T-helper 17 cell (primary cell): ENCODE data around the gene STK32B. TPM values are rescaled to one million over a fixed set of nuclear protein-coding genes. Genes with fewer than 3 reads are reported as not detected.
"Not testable (repeated sequence)": the region's sequence is repeated elsewhere in the genome, so short reads cannot be mapped to it uniquely, and the experiment has no call there.

Experiments used
- ATAC-seq: fragments of 150-1000 bp; cut with Tn5 transposase; 2 replicates; pipeline ENCODE4 v1.10.0; 2021; ENCODE audit warnings: mild to moderate bottlenecking, moderate library complexity
- DNase-seq, 3 donors: peaks; one replicate each; pipeline versions ENCODE4 v3.0.0 to v3.0.0-alpha.2; 2020 to 2021
- H3K9me3 ChIP-seq: one replicate; pipeline ENCODE4 v1.7.0; 2013; ENCODE audit warnings: low read length, mild to moderate bottlenecking; ENCODE audit not compliant: control insufficient read depth, poor library complexity, severe bottlenecking
- H3K27ac Mint-ChIP-seq: one replicate; pipeline ENCODE4 v1.8.0; 2022; ENCODE audit warnings: mild to moderate bottlenecking, moderate library complexity, mixed read lengths
- H3K27me3 Mint-ChIP-seq: one replicate; pipeline ENCODE4 v1.8.0; 2022; ENCODE audit warnings: mixed read lengths
- H3K36me3 Mint-ChIP-seq: one replicate; pipeline ENCODE4 v1.8.0; 2022; ENCODE audit warnings: low read depth, mixed read lengths
- H3K4me1 Mint-ChIP-seq: one replicate; pipeline ENCODE4 v1.8.0; 2022; ENCODE audit warnings: mild to moderate bottlenecking, mixed read lengths
- H3K4me3 Mint-ChIP-seq: one replicate; pipeline ENCODE4 v1.8.0; 2022; ENCODE audit warnings: mild to moderate bottlenecking, moderate library complexity, mixed read lengths
- total RNA-seq, 4 donors: library from RNA in 2 of 4; stranded (reverse) in 2 of 4; gene quantifications; one replicate each; pipeline ENCODE4 v1.2.3 and lab custom pipeline; 2022 to 2026

Gene STK32B
- total RNA-seq, 2 donors from 2014 or later = 0.12 TPM; not detected in 1

GRCh38 chr4:5166377-5166776 lies 115.1 kb downstream of the STK32B start:
- H3K4me1 Mint-ChIP-seq = no peaks in the 10 kb centered on the region
- H3K4me3 Mint-ChIP-seq = no peak overlapping the region
- H3K27ac Mint-ChIP-seq = no peak overlapping the region
- no peaks in the 10 kb centered on the region for H3K36me3 Mint-ChIP-seq
- H3K9me3 ChIP-seq = no peaks in the 10 kb centered on the region
- ATAC-seq (no peak), DNase-seq (no peak)
- H3K27me3 Mint-ChIP-seq = peaks cover 7% of the 10 kb centered on the region

- H3K4me3 Mint-ChIP-seq = no peak overlapping the region
- DNase-seq (no peak), ATAC-seq (no peak)
- H3K4me1 Mint-ChIP-seq = no peaks in the 10 kb centered on the region
- H3K36me3 Mint-ChIP-seq = no peaks in the 10 kb centered on the region
- H3K27ac Mint-ChIP-seq = no peak overlapping the region
- no peaks in the 10 kb centered on the region for H3K27me3 Mint-ChIP-seq
- H3K9me3 ChIP-seq = no peaks in the 10 kb centered on the region
Observed at GRCh38 chr4:5168891-5169290, 117.6 kb downstream of the STK32B start.

- DNase-seq, H3K4me1 Mint-ChIP-seq, H3K36me3 Mint-ChIP-seq, H3K27ac Mint-ChIP-seq, H3K9me3 ChIP-seq, ATAC-seq, H3K4me3 Mint-ChIP-seq: not testable (repeated sequence)
- peaks cover 26% of the 10 kb centered on the region for H3K27me3 Mint-ChIP-seq
Observed at GRCh38 chr4:5175836-5176235, 124.6 kb downstream of the STK32B start.

GRCh38 chr4:5184606-5185005 lies 133.3 kb downstream of the STK32B start:
- DNase-seq (no peak), ATAC-seq (no peak)
- no peak overlapping the region for H3K27ac Mint-ChIP-seq
- peaks cover 47% of the 10 kb centered on the region for H3K27me3 Mint-ChIP-seq
- no peaks in the 10 kb centered on the region for H3K4me1 Mint-ChIP-seq
- no peak overlapping the region for H3K4me3 Mint-ChIP-seq
- H3K36me3 Mint-ChIP-seq = no peaks in the 10 kb centered on the region
- no peaks in the 10 kb centered on the region for H3K9me3 ChIP-seq

GRCh38 chr4:5185551-5185950 lies 134.3 kb downstream of the STK32B start:
- Mint-ChIP-seq H3K27ac (no peak overlapping the region), H3K4me3 (no peak overlapping the region), H3K36me3 (no peaks in the 10 kb centered on the region), H3K4me1 (no peaks in the 10 kb centered on the region), H3K27me3 (peaks cover 42% of the 10 kb centered on the region)
- DNase-seq (no peak), ATAC-seq (no peak)
- no peaks in the 10 kb centered on the region for H3K9me3 ChIP-seq

GRCh38 chr4:5186271-5187064 lies 135.2 kb downstream of the STK32B start:
- Mint-ChIP-seq H3K27me3 (peaks cover 37% of the 10 kb centered on the region), H3K4me3 (no peak overlapping the region), H3K36me3 (no peaks in the 10 kb centered on the region), H3K4me1 (no peaks in the 10 kb centered on the region), H3K27ac (no peak overlapping the region)
- ATAC-seq = no peak
- DNase-seq = no peak
- no peaks in the 10 kb centered on the region for H3K9me3 ChIP-seq

GRCh38 chr4:5188130-5188529 lies 136.8 kb downstream of the STK32B start:
- no peaks in the 10 kb centered on the region for H3K36me3 Mint-ChIP-seq
- no peaks in the 10 kb centered on the region for H3K9me3 ChIP-seq
- ATAC-seq (no peak), DNase-seq (no peak)
- no peak overlapping the region for H3K27ac Mint-ChIP-seq
- no peak overlapping the region for H3K4me3 Mint-ChIP-seq
- H3K27me3 Mint-ChIP-seq = peaks cover 28% of the 10 kb centered on the region
- no peaks in the 10 kb centered on the region for H3K4me1 Mint-ChIP-seq

GRCh38 chr4:5191831-5192230 lies 140.6 kb downstream of the STK32B start:
- no peak overlapping the region for H3K27ac Mint-ChIP-seq
- H3K27me3 Mint-ChIP-seq = peaks cover 6% of the 10 kb centered on the region
- H3K4me3 Mint-ChIP-seq = no peak overlapping the region
- ATAC-seq (no peak), DNase-seq (no peak)
- no peaks in the 10 kb centered on the region for H3K9me3 ChIP-seq
- H3K36me3 Mint-ChIP-seq = no peaks in the 10 kb centered on the region
- H3K4me1 Mint-ChIP-seq = no peaks in the 10 kb centered on the region

GRCh38 chr4:5192271-5192670 lies 141.0 kb downstream of the STK32B start:
- H3K27ac Mint-ChIP-seq = no peak overlapping the region
- H3K4me3 Mint-ChIP-seq = no peak overlapping the region
- DNase-seq = no peak
- H3K27me3 Mint-ChIP-seq = peaks cover 1% of the 10 kb centered on the region
- H3K9me3 ChIP-seq = no peaks in the 10 kb centered on the region
- no peaks in the 10 kb centered on the region for H3K36me3 Mint-ChIP-seq
- no peak for ATAC-seq
- no peaks in the 10 kb centered on the region for H3K4me1 Mint-ChIP-seq

- H3K27ac Mint-ChIP-seq = no peak overlapping the region
- H3K4me1 Mint-ChIP-seq = no peaks in the 10 kb centered on the region
- no peak overlapping the region for H3K4me3 Mint-ChIP-seq
- ATAC-seq = no peak
- H3K9me3 ChIP-seq = no peaks in the 10 kb centered on the region
- H3K27me3 Mint-ChIP-seq = no peaks in the 10 kb centered on the region
- no peak for DNase-seq
- no peaks in the 10 kb centered on the region for H3K36me3 Mint-ChIP-seq
Observed at GRCh38 chr4:5192678-5193077, 141.4 kb downstream of the STK32B start.

GRCh38 chr4:5198656-5199541 lies 147.6 kb downstream of the STK32B start:
- H3K36me3 Mint-ChIP-seq = no peaks in the 10 kb centered on the region
- H3K27ac Mint-ChIP-seq = no peak overlapping the region
- no peak for ATAC-seq
- no peaks in the 10 kb centered on the region for H3K9me3 ChIP-seq
- no peak overlapping the region for H3K4me3 Mint-ChIP-seq
- no peak for DNase-seq
- no peaks in the 10 kb centered on the region for H3K4me1 Mint-ChIP-seq
- peaks cover 4% of the 10 kb centered on the region for H3K27me3 Mint-ChIP-seq

- Mint-ChIP-seq H3K27me3 (peaks cover 4% of the 10 kb centered on the region), H3K36me3 (no peaks in the 10 kb centered on the region), H3K27ac (no peak overlapping the region), H3K4me1 (no peaks in the 10 kb centered on the region), H3K4me3 (no peak overlapping the region)
- H3K9me3 ChIP-seq = no peaks in the 10 kb centered on the region
- DNase-seq = no peak
- ATAC-seq = no peak
Observed at GRCh38 chr4:5199912-5200311, 148.6 kb downstream of the STK32B start.

- no peak overlapping the region for H3K4me3 Mint-ChIP-seq
- DNase-seq (no peak), ATAC-seq (no peak)
- no peak overlapping the region for H3K27ac Mint-ChIP-seq
- H3K36me3 Mint-ChIP-seq = no peaks in the 10 kb centered on the region
- no peaks in the 10 kb centered on the region for H3K4me1 Mint-ChIP-seq
- no peaks in the 10 kb centered on the region for H3K9me3 ChIP-seq
- H3K27me3 Mint-ChIP-seq = peaks cover 4% of the 10 kb centered on the region
Observed at GRCh38 chr4:5200513-5200912, 149.2 kb downstream of the STK32B start.
